B cell (primary cell): ENCODE data around the gene NEAT1. TPM values are rescaled to one million over a fixed set of nuclear protein-coding genes. Genes with fewer than 3 reads are reported as not detected.

Source experiments
- ATAC-seq: fragments of 200-7000 bp; cut with Tn5 transposase; one replicate; pipeline ENCODE4 v1.10.0; 2021; ENCODE audit warnings: low read depth, mild to moderate bottlenecking, moderate number of reproducible peaks, moderate library complexity
- CTCF ChIA-PET: fragments of 350-600 bp; sonication (Branson Sonifier 250); formaldehyde crosslinking; loops from one replicate; lab custom pipeline; 2021; ENCODE audit warnings: antibody characterized with exemption, inconsistent platforms; lab: Charles Lee
- POLR2A ChIA-PET: fragments of 350-600 bp; sonication (Branson Sonifier 250); formaldehyde crosslinking; loops from one replicate; lab custom pipeline; 2021; ENCODE audit warnings: antibody characterized with exemption; lab: Charles Lee
- DNase-seq: peaks from one replicate; pipeline ENCODE4 v3.0.0; 2013
- H2AFZ ChIP-seq: 2 replicates; pipeline ENCODE4 v1.6.1; 2012; ENCODE audit warnings: mild to moderate bottlenecking, low read depth, low read length; ENCODE audit not compliant: insufficient read depth, poor library complexity, severe bottlenecking
- H3K27ac ChIP-seq, 2 donors: 1 replicate in 1 of 2; 2 replicates in 1 of 2; pipeline ENCODE4 v1.5.1; 2012 to 2013; ENCODE audit warnings: low read length in 2 of 2, mild to moderate bottlenecking in 2 of 2, moderate library complexity in 1 of 2
- H3K27me3 ChIP-seq, 4 experiments: fragments of 200-600 bp in 1 of 4; sonication (generic) in 1 of 4; replicated peaks in 1 of 4; 1 replicate in 2 of 4; 2 replicates in 2 of 4; pipeline versions ENCODE4 v1.6.1 to v1.7.0; 2013 to 2016; ENCODE audit warnings: low read length in 3 of 4, mild to moderate bottlenecking in 2 of 4, mixed read lengths in 1 of 4, moderate library complexity in 1 of 4; ENCODE audit not compliant: insufficient read depth in 4 of 4, control insufficient read depth in 3 of 4; ENCODE audit errors: control extremely low read depth in 1 of 4
- H3K36me3 ChIP-seq, 2 experiments: replicated peaks in 1 of 2; 1 replicate in 1 of 2; 2 replicates in 1 of 2; pipeline versions ENCODE4 v1.6.1 to v1.7.1; 2013; ENCODE audit warnings: low read length in 1 of 2; ENCODE audit not compliant: insufficient read depth in 2 of 2, control insufficient read depth in 1 of 2; ENCODE audit errors: control extremely low read depth in 1 of 2, extremely low read depth in 1 of 2
- H3K4me1 ChIP-seq, 2 donors: fragments of 200-600 bp in 1 of 2; sonication (generic) in 1 of 2; 1 replicate in 1 of 2; 2 replicates in 1 of 2; pipeline versions ENCODE4 v1.5.1 to v1.6.1; 2013 to 2017; ENCODE audit warnings: low read length in 2 of 2; ENCODE audit not compliant: control insufficient read depth in 2 of 2, insufficient read depth in 2 of 2
- H3K4me2 ChIP-seq: replicated peaks from 2 replicates; pipeline ENCODE3; 2012; ENCODE audit warnings: mild to moderate bottlenecking, low read depth, low read length; ENCODE audit not compliant: poor library complexity, severe bottlenecking
- H3K4me3 ChIP-seq, 5 experiments: fragments of 200-600 bp in 1 of 5; sonication (generic) in 1 of 5; 1 replicate in 3 of 5; 2 replicates in 2 of 5; pipeline versions ENCODE4 v1.5.1 to v1.7.0; 2011 to 2016; ENCODE audit warnings: low read length in 4 of 5, mild to moderate bottlenecking in 4 of 5, low read depth in 2 of 5, control low read depth in 1 of 5, moderate library complexity in 1 of 5; ENCODE audit not compliant: insufficient read depth in 1 of 5; ENCODE audit errors: control extremely low read depth in 1 of 5, extremely low read depth in 1 of 5
- H3K79me2 ChIP-seq: fragments of 200-600 bp; sonication (generic); one replicate; pipeline ENCODE4 v1.6.0; 2016; ENCODE audit warnings: low read length; ENCODE audit not compliant: control insufficient read depth, insufficient read depth
- H3K9ac ChIP-seq: fragments of 200-600 bp; sonication (generic); 2 replicates; pipeline ENCODE4 v1.6.1; 2017; ENCODE audit warnings: mild to moderate bottlenecking, low read length, moderate library complexity
- H3K9me3 ChIP-seq, 3 donors: one replicate each; pipeline versions ENCODE4 v1.6.1 to v1.7.1; 2013; ENCODE audit warnings: low read length in 2 of 3; ENCODE audit not compliant: control insufficient read depth in 2 of 3, insufficient read depth in 1 of 3; ENCODE audit errors: control extremely low read depth in 1 of 3
- H4K20me1 ChIP-seq: 2 replicates; pipeline ENCODE4 v1.6.0; 2012; ENCODE audit warnings: mild to moderate bottlenecking, low read length; ENCODE audit not compliant: insufficient read depth, control insufficient read depth, poor library complexity, severe bottlenecking
- H3K27ac Mint-ChIP-seq: one replicate; pipeline ENCODE4 v1.8.0; 2021; ENCODE audit warnings: mixed read lengths
- H3K27me3 Mint-ChIP-seq: one replicate; pipeline ENCODE4 v1.8.0; 2021; ENCODE audit warnings: mixed read lengths
- H3K4me1 Mint-ChIP-seq: one replicate; pipeline ENCODE4 v1.8.0; 2021; ENCODE audit warnings: mixed read lengths
- H3K4me3 Mint-ChIP-seq: one replicate; pipeline ENCODE4 v1.8.0; 2021; ENCODE audit warnings: mixed read lengths
- H3K9me3 Mint-ChIP-seq: one replicate; pipeline ENCODE4 v1.8.0; 2022; ENCODE audit warnings: mixed read lengths; ENCODE audit not compliant: insufficient read depth
- CTCF ChIP-seq: fragments of 200-600 bp; IDR thresholded peaks from one replicate; pipeline ENCODE4 v1.8.0; 2022; ENCODE audit warnings: antibody characterized with exemption, mild to moderate bottlenecking
- EZH2 ChIP-seq: IDR thresholded peaks from 2 replicates; pipeline ENCODE4 v1.6.1; 2012; ENCODE audit warnings: borderline replicate concordance, low read depth, mild to moderate bottlenecking, moderate library complexity, low read length; ENCODE audit not compliant: insufficient read depth, poor library complexity, severe bottlenecking
- WGBS: methylation state at CpG from one replicate; pipeline ENCODE4 v1.1.5; 2013; ENCODE audit warnings: missing lambda C conversion rate; ENCODE audit not compliant: insufficient coverage; 5-methylcytosine and 5-hydroxymethylcytosine counted together
- intact Hi-C: fragments of 100-400 bp; cut with micrococcal nuclease; formaldehyde crosslinking; loops from one replicate; pipeline ENCODE4 v1.10.0; 2022
- polyA plus RNA-seq: library from polyadenylated mRNA; depleted of rRNA; stranded (reverse); fragments of >200 nt; gene quantifications from 2 replicates; pipeline ENCODE4 v1.2.3, GENCODE V29; 2012
- total RNA-seq, 2 donors: library from RNA; stranded (reverse); fragments of 120-200 nt in 1 of 2; gene quantifications; 1 replicate in 1 of 2; 2 replicates in 1 of 2; pipeline versions ENCODE4 v1.2.3 to v1.2.4, GENCODE V29; 2013 to 2022

NEAT1 gene
- total and polyA plus RNA-seq, 2 donors (not counting 1 experiment from before 2014, with no cell fraction given): 66.7 to 1,642 TPM

- H3K4me3 ChIP-seq: no peak overlapping the region
- H2AFZ ChIP-seq: no peak overlapping the region
- H3K4me1 ChIP-seq: peaks cover 48 to 53% of the 10 kb centered on the region in 2 donors
- CTCF ChIA-PET: interaction anchor here (0.7 to 1.5 kb wide), 20 partner anchors 8 to 117 kb away, joined by 3 to 54 read pairs (median 6); partner anchors contain the start of genes MALAT1 and NEAT1
- ATAC-seq (peak; percentile 20), DNase-seq (peak; percentile 75)
- no CpG with 5 or more reads among the region's 1 CpG for WGBS
- peak; percentile 62 for TF ChIP-seq CTCF
- no peak for TF ChIP-seq EZH2
- H3K36me3 ChIP-seq: peaks cover 3 to 19% of the 10 kb centered on the region in 2 experiments
- Mint-ChIP-seq H3K4me3 (peak overlapping the region; percentile 32), H3K27ac (peak overlapping the region; percentile 47), H3K27me3 (no peaks in the 10 kb centered on the region), H3K4me1 (peaks cover 61% of the 10 kb centered on the region), H3K9me3 (no peaks in the 10 kb centered on the region)
- no peaks in the 10 kb centered on the region for H4K20me1 ChIP-seq
- H3K27me3 ChIP-seq: no peaks in the 10 kb centered on the region
- H3K79me2 ChIP-seq: peaks cover 54% of the 10 kb centered on the region
- H3K4me2 ChIP-seq: no peak overlapping the region
- no peak overlapping the region for H3K27ac ChIP-seq
- POLR2A ChIA-PET: interaction anchor here (0.6 to 1.8 kb wide), 14 partner anchors 8 to 139 kb away, joined by 3 to 11 read pairs (median 4); partner anchors contain the start of genes FAM89B, MALAT1 and NEAT1
- H3K9me3 ChIP-seq: no peaks in the 10 kb centered on the region
- intact Hi-C loops: loop anchor here (1.0 kb wide), 3 partner anchors 17 to 67 kb away; partner anchors contain the start of gene SLC25A45
- H3K9ac ChIP-seq: no peak overlapping the region
These were observed 10.3 kb downstream of the NEAT1 start for GRCh38 chr11:65432686-65433582.
